Vagina (tissue), 2 donors: ENCODE measurements around the gene ZNF782. TPM values are rescaled to one million over a fixed set of nuclear protein-coding genes. Genes with fewer than 3 reads are reported as not detected.
"Not testable (repeated sequence)": the region's sequence is repeated elsewhere in the genome, so short reads cannot be mapped to it uniquely, and the experiment has no call there.

Experiments used
- DNase-seq, 2 donors: peaks; one replicate each; pipeline ENCODE4 v3.0.0-alpha.2; 2017; ENCODE audit errors: extremely low spot score in 2 of 2
- H3K27ac ChIP-seq: fragments of 200-600 bp; sonication (generic); one replicate; pipeline ENCODE4 v1.5.1; 2019
- H3K27me3 ChIP-seq: fragments of 200-600 bp; sonication (generic); one replicate; pipeline ENCODE4 v1.5.1; 2019
- H3K36me3 ChIP-seq, 2 donors: fragments of 200-600 bp; sonication (generic); one replicate each; pipeline ENCODE4 v1.5.1; 2017 to 2019
- H3K4me1 ChIP-seq: fragments of 200-600 bp; sonication (generic); one replicate; pipeline ENCODE4 v1.5.1; 2019
- H3K4me3 ChIP-seq, 2 donors: fragments of 200-600 bp; sonication (generic); 1 replicate in 1 of 2; 2 replicates in 1 of 2; pipeline ENCODE4 v1.5.1; 2016 to 2019
- H3K9me3 ChIP-seq: fragments of 200-600 bp; sonication (generic); one replicate; pipeline ENCODE4 v1.5.1; 2019
- CTCF ChIP-seq, 3 experiments: fragments of 450-650 bp in 2 of 3; fragments of 200-600 bp in 1 of 3; sonication (generic) in 1 of 3; IDR thresholded peaks; one replicate each; pipeline ENCODE4 v1.5.1; 2017 to 2019; ENCODE audit warnings: antibody characterized with exemption in 3 of 3, mild to moderate bottlenecking in 2 of 3, moderate library complexity in 2 of 3
- POLR2A ChIP-seq, 2 donors: fragments of 450-650 bp; IDR thresholded peaks; one replicate each; pipeline ENCODE4 v1.6.1; 2017; ENCODE audit warnings: antibody characterized with exemption in 2 of 2, mild to moderate bottlenecking in 2 of 2, moderate library complexity in 2 of 2
- POLR2AphosphoS5 ChIP-seq, 2 donors: sonication (generic); formaldehyde crosslinking; IDR thresholded peaks; one replicate each; pipeline ENCODE4 v1.9.0; 2017; ENCODE audit warnings: antibody characterized with exemption in 2 of 2, mild to moderate bottlenecking in 2 of 2, low read depth in 1 of 2; ENCODE audit not compliant: insufficient read depth in 1 of 2
- intact Hi-C: fragments of 100-400 bp; cut with DNase I; formaldehyde crosslinking; loops from one replicate; pipeline ENCODE4 v1.15.1; 2023
- total RNA-seq: library from RNA; depleted of rRNA; stranded (reverse); fragments of >200 nt; gene quantifications from one replicate; pipeline ENCODE4 v1.2.3, GENCODE V29; 2016

Gene ZNF782
- 16.9 TPM for total RNA-seq

- Histone ChIP-seq H3K36me3 (no peaks in the 10 kb centered on the region), H3K4me1 (peaks cover 30% of the 10 kb centered on the region), H3K27ac (peak within 1 kb of the TSS; percentile 73), H3K4me3 (peak within 1 kb of the TSS; percentile 78 to 83), H3K9me3 (no peaks in the 10 kb centered on the region), H3K27me3 (no peaks in the 10 kb centered on the region)
- TF ChIP-seq POLR2AphosphoS5 (IDR thresholded peaks at IDR 0.05; ENCODE audit: insufficient read depth in 1 of 2, low read depth in 1 of 2) (peak; percentile 87 to 96), POLR2A (IDR thresholded peaks at IDR 0.05) (peak in 1 of 2 donors; percentile 53), CTCF (IDR thresholded peaks at IDR 0.05) (peak in 1 of 3 experiments; percentile 10)
- peak in 1 of 2 donors; percentile 93 for DNase-seq
- intact Hi-C loops, result no loop called here
Measured at GRCh38 chr9:96853781-96854650, at the start of gene ZNF782. TSS of gene ZNF782 (minus strand) at chr9:96854514. CDS start at chr9:96851961, 2,553 bp downstream.

DNA sequence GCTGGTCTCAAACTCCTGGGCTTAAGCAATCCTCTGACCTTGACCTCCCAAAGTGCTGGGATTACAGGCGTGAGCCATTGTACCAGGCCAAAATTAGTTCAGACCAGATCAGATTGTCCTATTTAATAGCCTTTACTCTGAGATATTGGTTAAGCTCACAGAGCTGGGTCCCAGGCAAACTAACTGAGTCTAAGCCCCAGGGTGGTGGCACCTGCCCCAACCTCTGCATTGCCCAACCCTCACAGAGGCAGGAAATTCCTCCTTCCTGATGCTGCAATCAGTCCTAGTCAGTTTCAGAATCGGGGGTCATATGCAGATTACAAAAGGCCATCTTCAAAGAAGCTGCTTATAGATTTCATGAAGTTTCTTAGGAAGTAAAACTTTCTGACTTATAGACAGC, 45.7 kb upstream of the ZNF782 start:
- H3K27me3 ChIP-seq, DNase-seq, H3K27ac ChIP-seq, intact Hi-C loops, H3K36me3 ChIP-seq, H3K4me1 ChIP-seq, H3K9me3 ChIP-seq, H3K4me3 ChIP-seq: not testable (repeated sequence)

GRCh38 chr9:96892131-96892530, 37.8 kb upstream of the ZNF782 start:
- Histone ChIP-seq H3K27me3 (no peaks in the 10 kb centered on the region), H3K27ac (no peak overlapping the region), H3K4me1 (no peaks in the 10 kb centered on the region), H3K9me3 (no peaks in the 10 kb centered on the region), H3K36me3 (peaks cover 0 to 5% of the 10 kb centered on the region in 2 donors), H3K4me3 (no peak overlapping the region)
- DNase-seq, result no peak
- intact Hi-C loops, result no loop called here
- TF ChIP-seq POLR2A (IDR thresholded peaks at IDR 0.05) (no peak), CTCF (IDR thresholded peaks at IDR 0.05) (no peak), POLR2AphosphoS5 (IDR thresholded peaks at IDR 0.05; ENCODE audit: insufficient read depth in 1 of 2, low read depth in 1 of 2) (no peak)

GRCh38 chr9:96888591-96888990, 34.3 kb upstream of the ZNF782 start:
- Histone ChIP-seq H3K27me3 (no peaks in the 10 kb centered on the region), H3K4me3 (no peak overlapping the region), H3K9me3 (no peaks in the 10 kb centered on the region), H3K4me1 (no peaks in the 10 kb centered on the region), H3K36me3 (peaks cover 0 to 5% of the 10 kb centered on the region in 2 donors), H3K27ac (no peak overlapping the region)
- TF ChIP-seq CTCF (IDR thresholded peaks at IDR 0.05) (no peak), POLR2A (IDR thresholded peaks at IDR 0.05) (no peak), POLR2AphosphoS5 (IDR thresholded peaks at IDR 0.05; ENCODE audit: insufficient read depth in 1 of 2, low read depth in 1 of 2) (no peak)
- DNase-seq, result no peak
- intact Hi-C loops, result no loop called here

GRCh38 chr9:96885424-96885823, 31.1 kb upstream of the ZNF782 start:
- TF ChIP-seq POLR2A (IDR thresholded peaks at IDR 0.05), result no peak
- no peaks in the 10 kb centered on the region for H3K36me3 ChIP-seq
- intact Hi-C loops, result no loop called here
- H3K9me3 ChIP-seq, result no peaks in the 10 kb centered on the region
- no peaks in the 10 kb centered on the region for H3K27me3 ChIP-seq
- H3K27ac ChIP-seq, result no peak overlapping the region
- DNase-seq, result no peak
- no peaks in the 10 kb centered on the region for H3K4me1 ChIP-seq
- H3K4me3 ChIP-seq, result no peak overlapping the region

GRCh38 chr9:96884443-96884842, 30.1 kb upstream of the ZNF782 start:
- Histone ChIP-seq H3K4me3 (no peak overlapping the region), H3K27ac (no peak overlapping the region), H3K27me3 (no peaks in the 10 kb centered on the region), H3K9me3 (no peaks in the 10 kb centered on the region), H3K4me1 (no peaks in the 10 kb centered on the region), H3K36me3 (no peaks in the 10 kb centered on the region)
- intact Hi-C loops, result no loop called here
- DNase-seq, result no peak
- TF ChIP-seq POLR2A (IDR thresholded peaks at IDR 0.05), result no peak
